ENCODE results near the gene CDC42EP2. TPM values are rescaled to one million over a fixed set of nuclear protein-coding genes. Genes with fewer than 3 reads are reported as not detected.
A peak's percentile ranks its signal among the peaks of the same experiment; 100 is the strongest.

The CDC42EP2 gene
- total RNA-seq, 1 donor from 2014 or later, result 0.18 TPM

- ATAC-seq (ENCODE audit: low read depth) (peak; percentile 61), DNase-seq (peak; percentile 89)
- peak overlapping the region; percentile 83 for H3K4me3 Mint-ChIP-seq
- ChIA-PET POLR2A (interaction anchor here (0.6 to 2.3 kb wide), 13 partner anchors 14 to 205 kb away, joined by 3 to 16 read pairs (median 5); partner anchors contain the start of genes DPF2, POLA2, TM7SF2 and ZNHIT2), CTCF (interaction anchor here (0.7 to 7.9 kb wide), 21 partner anchors 15 to 423 kb away, joined by 3 to 110 read pairs (median 4); partner anchors contain the start of genes CAPN1, DPF2, FAU and MRPL49)
- peaks cover 8% of the 10 kb centered on the region for H3K27me3 Mint-ChIP-seq
- no peaks in the 10 kb centered on the region for H3K9me3 Mint-ChIP-seq
- peak; percentile 98 for TF ChIP-seq CTCF (IDR thresholded peaks at IDR 0.05)
- intact Hi-C loops (cut with micrococcal nuclease), result loop anchor here (1.0 kb wide), 7 partner anchors 15 to 301 kb away; partner anchors contain the start of genes ARL2 and TIGD3
- no peak overlapping the region for H3K27ac Mint-ChIP-seq
- H3K4me1 Mint-ChIP-seq, result peaks cover 5% of the 10 kb centered on the region
- no peaks in the 10 kb centered on the region for H3K36me3 Mint-ChIP-seq (ENCODE audit: low read depth)
Measured at GRCh38 chr11:65315204-65315865, 669 bp downstream of the CDC42EP2 start.

- peaks cover 5% of the 10 kb centered on the region for H3K4me1 Mint-ChIP-seq
- H3K9me3 Mint-ChIP-seq, result no peaks in the 10 kb centered on the region
- DNase-seq (no peak), ATAC-seq (ENCODE audit: low read depth) (no peak)
- no peak overlapping the region for H3K27ac Mint-ChIP-seq
- ChIA-PET CTCF (interaction anchor here (0.6 to 7.9 kb wide), 15 partner anchors 10 to 205 kb away, joined by 3 to 110 read pairs (median 4); partner anchors contain the start of genes CAPN1, DPF2 and TM7SF2), POLR2A (interaction anchor here (0.6 to 2.3 kb wide), 11 partner anchors 14 to 205 kb away, joined by 3 to 16 read pairs (median 5); partner anchors contain the start of genes DPF2, POLA2 and ZNHIT2)
- intact Hi-C loops (cut with micrococcal nuclease), result loop anchor here (1.0 kb wide), 7 partner anchors 14 to 302 kb away; partner anchors contain the start of genes ARL2 and TIGD3
- H3K4me3 Mint-ChIP-seq, result peak overlapping the region; percentile 83
- no peaks in the 10 kb centered on the region for H3K36me3 Mint-ChIP-seq (ENCODE audit: low read depth)
- peaks cover 8% of the 10 kb centered on the region for H3K27me3 Mint-ChIP-seq
- TF ChIP-seq CTCF (IDR thresholded peaks at IDR 0.05), result peak; percentile 10
Measured at GRCh38 chr11:65315866-65316226, 1.2 kb downstream of the CDC42EP2 start.

GRCh38 chr11:65316227-65317024 is 1.8 kb downstream of the CDC42EP2 start:
- DNase-seq (no peak), ATAC-seq (ENCODE audit: low read depth) (no peak)
- H3K4me3 Mint-ChIP-seq, result peak overlapping the region; percentile 83
- TF ChIP-seq CTCF (IDR thresholded peaks at IDR 0.05), result no peak
- ChIA-PET POLR2A (interaction anchor here (0.6 to 2.0 kb wide), 10 partner anchors 13 to 199 kb away, joined by 3 to 16 read pairs (median 4); partner anchors contain the start of genes DPF2 and ZNHIT2), CTCF (interaction anchor here (0.6 to 7.9 kb wide), 16 partner anchors 11 to 952 kb away, joined by 3 to 110 read pairs (median 4); partner anchors contain the start of genes CAPN1, DPF2, RAB1B and TM7SF2)
- intact Hi-C loops (cut with micrococcal nuclease), result no loop called here
- H3K27ac Mint-ChIP-seq, result no peak overlapping the region
- H3K36me3 Mint-ChIP-seq (ENCODE audit: low read depth), result no peaks in the 10 kb centered on the region
- peaks cover 8% of the 10 kb centered on the region for H3K27me3 Mint-ChIP-seq
- H3K9me3 Mint-ChIP-seq, result no peaks in the 10 kb centered on the region
- H3K4me1 Mint-ChIP-seq, result peaks cover 5% of the 10 kb centered on the region

- intact Hi-C loops (cut with micrococcal nuclease), result no loop called here
Measured at GRCh38 chr11:65317025-65317786, 2.5 kb downstream of the CDC42EP2 start.

More at GRCh38 chr11:65317025-65317786, 2.5 kb downstream of the CDC42EP2 start:
- no peak overlapping the region for H3K4me3 Mint-ChIP-seq
- no peak overlapping the region for H3K27ac Mint-ChIP-seq
- ChIA-PET POLR2A (interaction anchor here (0.6 to 1.5 kb wide), 3 partner anchors 13 to 29 kb away, joined by 4 to 6 read pairs (median 4); partner anchors contain the start of gene DPF2), CTCF (interaction anchor here (0.6 to 7.9 kb wide), 10 partner anchors 12 to 951 kb away, joined by 3 to 110 read pairs (median 6); partner anchors contain the start of genes DPF2, RAB1B and TM7SF2)
- H3K9me3 Mint-ChIP-seq, result no peaks in the 10 kb centered on the region
- no peaks in the 10 kb centered on the region for H3K36me3 Mint-ChIP-seq (ENCODE audit: low read depth)
- ATAC-seq (ENCODE audit: low read depth), result no peak
- DNase-seq, result no peak
- peaks cover 5% of the 10 kb centered on the region for H3K4me1 Mint-ChIP-seq
- H3K27me3 Mint-ChIP-seq, result peaks cover 8% of the 10 kb centered on the region
- no peak for TF ChIP-seq CTCF (IDR thresholded peaks at IDR 0.05)
